Measurements from ENCODE around the gene AFF2.

The AFF2 gene

DNA sequence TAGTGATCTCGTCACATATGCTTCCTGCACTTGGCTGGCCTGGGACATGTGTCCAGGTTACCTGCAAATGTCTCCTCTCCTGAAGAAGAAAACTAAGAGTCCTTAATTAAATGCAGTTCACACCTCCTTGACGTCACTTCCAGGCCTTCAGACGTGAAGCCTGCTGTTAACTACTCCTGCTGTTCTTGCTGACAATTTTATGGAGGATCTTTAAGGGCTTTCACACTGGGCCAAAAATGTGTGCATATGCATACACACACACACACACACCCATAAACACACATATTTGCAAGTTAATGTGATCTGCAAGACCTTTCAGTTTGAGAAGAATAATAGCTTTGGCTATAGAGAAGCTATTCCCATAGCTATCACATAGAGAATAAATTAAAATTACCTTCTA is 267.9 kb downstream of the AFF2 start:
- DNase-seq = no peak

GRCh38 chrX:148771440-148771839 is 271.0 kb downstream of the AFF2 start:
- DNase-seq = peak; percentile 13

- no peak for DNase-seq
Observed at GRCh38 chrX:148774276-148774675, 273.9 kb downstream of the AFF2 start.

- no peak for DNase-seq
Observed at GRCh38 chrX:148784137-148784536, 283.7 kb downstream of the AFF2 start.

DNA sequence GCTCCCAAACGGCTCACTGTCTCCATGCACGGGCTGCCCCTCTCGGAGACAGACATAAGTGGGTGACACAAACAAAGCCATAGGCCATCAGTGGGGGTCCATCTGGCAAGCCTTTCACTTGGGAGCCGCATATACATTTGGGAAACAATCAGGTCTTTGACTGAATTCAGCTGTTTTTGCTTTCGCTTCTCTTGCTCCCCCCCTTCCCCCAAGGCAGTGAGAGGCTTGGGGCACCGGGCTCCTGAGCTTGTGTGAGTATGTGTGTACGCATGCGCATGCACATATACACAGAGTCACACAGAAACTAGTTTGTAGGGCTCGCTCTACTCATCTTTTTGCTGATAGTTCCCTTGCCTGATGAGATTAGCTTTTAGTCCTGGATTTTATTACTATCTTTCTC is 284.4 kb downstream of the AFF2 start:
- no peak for DNase-seq

DNA sequence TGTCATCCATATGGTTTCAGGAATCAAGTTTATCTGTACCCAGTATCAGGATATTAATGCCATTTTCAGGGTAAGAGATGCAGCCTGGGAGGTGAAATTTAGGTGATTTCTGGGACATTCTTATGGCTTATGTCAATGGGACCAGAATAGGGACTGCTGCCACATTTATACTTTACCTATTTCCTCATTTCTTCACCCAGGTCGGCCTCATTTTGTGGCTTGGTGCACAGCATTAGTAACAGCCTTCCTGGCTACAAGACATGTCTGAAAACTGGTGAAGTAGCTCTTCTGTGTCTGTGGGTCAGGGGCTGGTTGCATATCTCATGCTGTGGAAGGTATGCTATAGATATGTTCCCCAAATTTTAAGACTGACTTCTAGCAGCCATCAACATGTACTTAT is 284.8 kb downstream of the AFF2 start:
- DNase-seq = no peak

- no peak for DNase-seq
Observed at GRCh38 chrX:148788449-148788848, 288.0 kb downstream of the AFF2 start.

DNA sequence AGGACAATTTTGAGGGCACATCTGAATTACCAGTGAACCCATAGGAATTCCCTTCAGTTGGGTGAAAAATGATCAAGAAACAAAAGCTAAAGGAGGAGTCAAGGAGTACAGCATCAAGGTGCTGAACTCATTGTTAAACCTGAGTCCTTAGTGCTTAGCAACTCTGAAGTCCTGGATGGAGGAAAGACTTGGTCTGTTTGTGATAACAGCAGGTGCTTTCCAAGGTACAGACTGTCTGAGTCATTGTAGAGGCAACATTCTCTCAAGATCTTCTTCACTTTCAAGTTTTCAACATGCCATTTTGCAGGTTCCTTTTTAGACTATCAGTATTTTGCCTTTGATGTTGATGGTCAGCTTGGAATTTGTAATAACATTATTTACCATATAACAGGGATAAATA is 293.9 kb downstream of the AFF2 start:
- DNase-seq = no peak

GRCh38 chrX:148804579-148805355 is 304.4 kb downstream of the AFF2 start:
- DNase-seq = no peak

DNA sequence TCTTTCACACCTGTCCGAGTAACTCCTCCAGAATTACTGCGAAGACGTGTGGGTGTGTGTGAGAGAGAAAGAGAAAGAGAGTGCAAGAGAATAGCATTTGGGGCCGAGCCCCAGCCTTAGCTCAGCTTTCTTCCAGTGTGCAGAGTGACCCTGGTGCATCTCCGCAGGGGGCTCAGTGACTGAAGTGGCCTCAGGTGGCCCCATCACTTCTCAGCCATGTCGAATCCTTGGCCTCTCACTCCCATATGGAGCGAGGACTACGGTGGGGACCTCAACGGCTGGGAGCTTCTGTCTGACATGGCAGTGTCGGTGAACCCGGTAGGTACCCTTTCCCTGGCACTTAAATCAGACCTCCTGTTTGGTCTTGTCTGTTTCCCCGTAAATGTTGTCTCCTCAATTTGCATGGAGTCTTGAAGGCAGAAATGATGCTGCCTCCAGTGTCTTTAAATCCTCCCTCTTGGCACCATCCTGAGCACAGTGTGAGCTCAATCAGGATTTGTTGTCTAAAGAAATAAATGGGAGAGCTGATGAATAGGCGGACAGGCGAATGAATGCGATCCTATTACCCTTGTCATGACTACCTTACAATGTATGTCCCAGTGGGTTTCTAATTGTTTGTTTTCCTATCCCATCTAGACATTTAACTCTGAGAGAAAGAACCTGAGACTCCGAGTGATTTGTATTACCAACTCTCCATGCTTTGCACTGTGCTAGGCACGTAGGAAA is 305.9 kb downstream of the AFF2 start:
- DNase-seq = no peak

GRCh38 chrX:148808833-148809232 is 308.4 kb downstream of the AFF2 start:
- no peak for DNase-seq

- no peak for DNase-seq
Observed at GRCh38 chrX:148811236-148811635, 310.8 kb downstream of the AFF2 start.

GRCh38 chrX:148813422-148813821 is 313.0 kb downstream of the AFF2 start:
- DNase-seq = no peak

DNA sequence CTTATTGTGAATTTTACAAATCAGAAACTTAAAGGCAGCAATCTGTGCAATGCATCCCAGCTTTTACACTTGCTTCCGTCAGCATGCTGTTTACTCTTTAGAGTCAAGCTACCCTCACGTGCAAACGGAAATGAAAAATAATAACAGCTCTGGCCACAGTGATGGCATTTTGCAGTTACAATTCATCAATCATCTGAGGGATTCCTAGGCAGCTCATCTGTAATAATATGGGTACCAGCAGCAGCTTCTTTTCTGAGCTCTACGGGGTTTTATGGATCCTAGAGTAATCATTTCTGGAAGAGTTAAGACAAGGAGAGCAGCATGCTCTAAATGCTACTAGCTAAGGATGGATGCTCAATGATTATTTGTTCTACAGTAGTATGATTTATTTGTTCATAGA is 313.6 kb downstream of the AFF2 start:
- DNase-seq = no peak

DNA sequence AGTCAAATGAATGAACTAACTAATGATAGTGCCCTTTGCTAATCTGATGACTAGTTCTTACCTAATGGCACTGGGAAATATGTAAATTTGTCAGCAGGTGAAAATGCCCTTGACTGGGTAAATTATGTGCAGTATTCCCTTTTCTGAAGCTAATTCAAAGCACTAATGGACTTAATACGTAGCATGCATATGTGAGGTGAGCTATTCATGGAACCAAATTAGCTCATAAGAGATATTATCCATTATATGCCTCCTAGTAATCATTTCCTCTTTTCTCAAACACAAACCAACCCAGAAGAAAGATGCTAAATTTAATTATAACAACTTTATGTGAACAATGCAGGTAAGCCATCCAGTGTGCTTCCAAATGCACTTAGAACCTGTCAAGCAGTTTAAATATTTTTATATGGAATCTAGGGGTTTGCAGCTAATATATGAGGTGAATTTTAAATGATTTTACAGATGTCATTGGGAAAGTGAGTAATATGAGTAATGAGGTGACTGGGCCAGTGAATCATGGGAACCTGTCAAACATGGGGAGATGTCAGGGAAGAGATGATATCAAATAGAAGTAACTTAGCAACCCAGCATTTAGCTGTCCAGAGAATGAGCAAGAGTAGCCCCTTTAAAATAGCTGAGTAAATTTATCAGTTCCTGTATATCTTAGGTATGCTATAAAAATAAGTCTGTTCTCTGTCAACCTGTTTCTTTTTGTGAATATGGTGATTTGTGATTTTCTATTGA is 315.0 kb downstream of the AFF2 start:
- DNase-seq = no peak

- DNase-seq = no peak
Observed at GRCh38 chrX:148823986-148824385, 323.6 kb downstream of the AFF2 start.

- no peak for DNase-seq
Observed at GRCh38 chrX:148825696-148826095, 325.3 kb downstream of the AFF2 start.

- DNase-seq = no peak
Observed at GRCh38 chrX:148836741-148837140, 336.3 kb downstream of the AFF2 start.

GRCh38 chrX:148850631-148851030 is 350.2 kb downstream of the AFF2 start:
- DNase-seq = no peak

GRCh38 chrX:148854306-148854705 is 353.9 kb downstream of the AFF2 start:
- DNase-seq = no peak

- no peak for DNase-seq
Observed at GRCh38 chrX:148856505-148856904, 356.1 kb downstream of the AFF2 start.

- peak; percentile 54 for DNase-seq
Observed at GRCh38 chrX:148865277-148866210, 365.1 kb downstream of the AFF2 start.

DNA sequence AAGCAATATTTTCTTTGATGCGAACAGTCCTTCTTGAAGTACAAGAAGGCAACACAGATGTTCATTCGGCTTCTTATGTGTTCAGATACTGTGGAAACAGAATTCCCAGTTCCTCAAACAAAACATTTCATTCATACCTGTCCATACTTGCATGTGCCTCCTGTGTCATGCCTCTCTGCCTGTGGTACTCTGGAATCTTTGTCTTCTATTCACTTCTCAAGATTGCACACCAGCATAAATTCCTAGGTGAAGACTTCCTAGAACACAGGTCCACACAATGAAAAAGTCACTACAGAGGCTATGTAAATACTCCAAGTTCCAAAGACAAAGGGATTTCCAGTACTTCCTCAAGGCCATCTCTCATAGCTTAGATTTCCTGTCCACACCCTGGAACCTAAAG is 367.2 kb downstream of the AFF2 start:
- DNase-seq = no peak
